Renal pelvis (tissue), 12 donors: Measurements from ENCODE around the gene KRTAP10-6. TPM values are rescaled to one million over a fixed set of nuclear protein-coding genes. Genes with fewer than 3 reads are reported as not detected.
"Not testable (repeated sequence)": the region's sequence is repeated elsewhere in the genome, so short reads cannot be mapped to it uniquely, and the experiment has no call there.

Experiments used
- DNase-seq: peaks from one replicate; pipeline ENCODE4 v3.0.0-alpha.2; 2013
- long read RNA-seq, 16 experiments: transcript quantifications; one replicate each; lab custom pipeline, GENCODE V29; 2026
- polyA plus RNA-seq, 3 donors: library from polyadenylated mRNA; unstranded; fragments of 120-200 nt; gene quantifications; one replicate each; pipeline ENCODE4 v1.2.1, GENCODE V29; 2013; ENCODE audit not compliant: insufficient read length in 3 of 3

KRTAP10-6 gene, protein sequence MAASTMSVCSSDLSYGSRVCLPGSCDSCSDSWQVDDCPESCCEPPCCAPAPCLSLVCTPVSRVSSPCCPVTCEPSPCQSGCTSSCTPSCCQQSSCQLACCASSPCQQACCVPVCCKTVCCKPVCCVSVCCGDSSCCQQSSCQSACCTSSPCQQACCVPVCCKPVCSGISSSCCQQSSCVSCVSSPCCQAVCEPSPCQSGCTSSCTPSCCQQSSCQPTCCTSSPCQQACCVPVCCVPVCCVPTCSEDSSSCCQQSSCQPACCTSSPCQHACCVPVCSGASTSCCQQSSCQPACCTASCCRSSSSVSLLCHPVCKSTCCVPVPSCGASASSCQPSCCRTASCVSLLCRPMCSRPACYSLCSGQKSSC
- not detected for polyA plus RNA-seq
- long read RNA-seq, donor 1, result 0 reads
- long read RNA-seq, donor 2, result 0 reads
- long read RNA-seq, donor 3, result 0 reads
- long read RNA-seq, donor 4, result 0 reads
- long read RNA-seq, donor 5, result 0 reads
- long read RNA-seq, donor 6, result 0 reads
- long read RNA-seq, donor 7, result 0 reads
- long read RNA-seq, donor 8, result 0 reads
- long read RNA-seq, donor 9, result 0 reads
- long read RNA-seq, donor 10, result 0 reads
- long read RNA-seq, donor 11, result 0 reads
- long read RNA-seq, donor 12, result 0 reads
- long read RNA-seq, donor 13, result 0 reads
- long read RNA-seq, donor 14, result 0 reads
- long read RNA-seq, donor 15, result 0 reads
- long read RNA-seq, donor 16, result 0 reads

DNA sequence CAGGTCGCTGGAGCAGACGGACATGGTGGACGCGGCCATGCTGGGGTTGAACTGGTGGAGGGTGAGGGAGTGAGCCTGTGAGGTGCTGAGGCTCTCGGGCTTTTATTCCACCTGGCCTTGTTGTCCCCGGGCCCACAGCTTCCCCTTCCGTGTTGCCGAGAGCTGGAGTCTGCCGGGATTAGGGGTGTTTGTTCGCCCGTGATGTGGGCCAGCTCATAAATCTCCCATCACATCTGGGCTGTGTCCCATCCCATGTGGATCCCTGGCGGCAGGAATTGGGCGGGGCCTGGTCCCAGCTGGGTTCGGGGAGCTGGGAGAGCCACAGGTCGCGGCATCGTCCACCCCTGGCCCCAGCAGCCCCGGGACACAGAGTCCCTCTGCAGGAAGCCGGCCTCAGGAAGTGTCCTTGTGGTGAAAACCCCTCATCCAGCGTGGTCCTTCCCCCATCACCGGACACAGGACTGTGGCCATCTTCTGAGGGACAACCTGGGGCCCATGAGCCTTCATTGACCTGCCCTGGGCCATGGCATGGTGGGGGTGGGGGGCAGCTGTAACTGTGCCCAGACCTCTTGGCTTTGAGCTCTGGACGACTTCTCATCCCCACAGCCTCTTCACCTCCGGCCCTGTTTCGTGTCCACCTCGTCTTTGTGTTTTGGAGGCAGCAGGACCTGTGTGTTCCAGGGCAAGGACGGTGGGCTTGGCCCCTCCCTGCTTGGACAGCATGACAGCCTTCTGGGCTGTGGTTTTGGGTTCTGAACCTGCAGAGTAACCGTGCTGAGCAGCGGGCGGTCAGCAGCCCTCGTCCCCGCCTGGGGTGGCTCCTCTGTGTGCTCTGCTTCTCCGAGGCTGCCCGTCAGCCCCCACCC, at the start of gene KRTAP10-6:
Gene KRTAP10-6, minus strand, starts transcription at position 60 of the 866 bp plus-strand sequence. Its CDS starts 21 bp downstream, at position 39.
- no peak for DNase-seq

DNA sequence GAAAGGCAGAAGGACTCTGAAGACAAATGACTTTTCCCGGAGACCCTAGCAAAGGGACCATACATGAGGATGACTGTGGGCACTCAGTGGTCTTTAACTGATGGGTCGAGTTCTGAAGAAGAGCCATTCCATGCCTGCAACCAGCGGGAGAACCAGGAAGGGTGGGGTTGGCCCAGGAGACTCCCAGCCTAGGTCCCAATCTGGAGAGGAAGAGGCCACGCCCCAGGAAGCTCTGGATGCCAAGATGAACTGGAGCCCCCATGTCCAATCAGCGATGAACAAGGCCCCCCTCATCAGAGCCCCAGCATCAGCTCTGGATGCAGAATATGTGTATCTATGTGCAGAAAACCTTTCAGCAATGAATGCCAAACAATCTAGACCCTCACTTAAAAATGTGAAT, 48.5 kb upstream of the KRTAP10-6 start:
- no peak for DNase-seq

DNA sequence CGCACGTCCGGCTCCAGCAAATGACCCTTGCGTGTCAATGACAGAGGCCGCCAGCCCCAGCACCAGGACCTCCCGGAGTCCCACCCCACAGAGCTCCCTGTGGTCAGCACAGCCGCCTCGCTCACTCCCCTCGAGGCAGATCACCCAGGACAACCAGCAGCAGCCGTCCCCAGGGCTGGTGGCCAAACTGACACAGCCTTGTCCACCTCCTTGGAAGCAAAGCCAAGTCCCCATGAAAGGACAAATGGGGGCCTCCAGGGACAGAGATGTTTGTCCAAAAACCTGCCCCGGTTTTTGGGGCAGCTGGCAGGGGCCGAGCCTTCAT, 47.0 kb upstream of the KRTAP10-6 start:
- no peak for DNase-seq

DNA sequence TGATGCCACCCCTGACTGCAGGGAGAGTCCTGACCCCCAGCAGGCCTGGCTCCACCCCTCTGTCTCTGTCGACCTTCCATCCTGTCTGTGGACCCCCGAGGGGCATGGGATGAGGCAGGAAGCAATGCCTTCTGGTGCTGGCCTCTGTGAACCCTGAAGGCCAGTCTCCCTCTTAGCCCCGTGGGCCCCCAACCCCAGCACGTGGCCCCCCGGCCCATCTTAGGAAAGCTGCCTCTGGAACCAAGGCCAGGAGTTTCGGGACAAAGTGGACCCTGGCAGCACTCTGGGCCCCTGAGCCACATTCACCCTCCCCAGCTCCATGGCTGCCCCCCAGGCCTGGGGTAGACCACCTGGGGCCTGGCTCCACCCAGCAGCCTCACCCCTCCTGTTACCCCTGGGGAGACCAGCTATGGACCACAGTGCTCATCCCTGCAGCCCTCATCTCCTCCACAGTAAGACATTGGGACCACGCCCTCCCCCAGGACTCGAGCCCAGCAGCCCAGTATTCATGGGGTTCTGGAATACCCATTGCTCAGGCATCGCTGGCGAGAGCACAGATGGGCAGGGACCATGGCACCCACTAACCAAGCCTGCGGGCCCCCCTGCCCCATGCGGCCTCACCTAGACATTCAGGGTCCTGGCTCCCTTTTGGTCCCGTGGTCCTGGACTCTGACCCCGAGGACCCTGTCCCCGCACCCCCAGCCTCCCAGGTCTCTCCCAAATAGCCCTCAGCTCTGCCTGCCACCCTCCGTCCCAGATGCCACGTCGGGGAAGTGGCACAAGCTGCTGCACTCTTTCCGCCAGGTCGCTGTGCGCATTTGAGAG, 46.4 kb upstream of the KRTAP10-6 start:
- not testable (repeated sequence) for DNase-seq

DNA sequence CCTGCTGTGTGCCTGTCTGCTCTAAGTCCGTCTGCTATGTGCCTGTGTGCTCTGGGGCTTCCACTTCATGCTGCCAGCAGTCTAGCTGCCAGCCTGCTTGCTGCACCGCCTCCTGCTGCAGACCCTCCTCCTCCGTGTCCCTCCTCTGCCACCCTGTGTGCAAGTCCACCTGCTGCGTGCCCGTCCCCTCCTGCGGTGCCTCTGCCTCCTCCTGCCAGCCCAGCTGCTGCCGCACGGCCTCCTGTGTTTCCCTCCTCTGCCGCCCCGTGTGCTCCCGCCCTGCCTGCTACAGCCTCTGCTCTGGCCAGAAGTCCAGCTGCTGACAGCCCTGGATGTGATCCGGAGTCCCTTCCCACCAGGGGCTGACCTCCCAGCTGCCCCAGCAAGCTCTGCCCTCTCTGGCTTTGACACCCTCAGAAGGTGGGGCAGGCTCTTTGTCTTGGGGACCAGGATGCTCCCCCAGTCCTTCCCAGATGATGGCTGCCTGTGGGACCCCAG, 45.6 kb upstream of the KRTAP10-6 start:
- DNase-seq, result not testable (repeated sequence)

DNA sequence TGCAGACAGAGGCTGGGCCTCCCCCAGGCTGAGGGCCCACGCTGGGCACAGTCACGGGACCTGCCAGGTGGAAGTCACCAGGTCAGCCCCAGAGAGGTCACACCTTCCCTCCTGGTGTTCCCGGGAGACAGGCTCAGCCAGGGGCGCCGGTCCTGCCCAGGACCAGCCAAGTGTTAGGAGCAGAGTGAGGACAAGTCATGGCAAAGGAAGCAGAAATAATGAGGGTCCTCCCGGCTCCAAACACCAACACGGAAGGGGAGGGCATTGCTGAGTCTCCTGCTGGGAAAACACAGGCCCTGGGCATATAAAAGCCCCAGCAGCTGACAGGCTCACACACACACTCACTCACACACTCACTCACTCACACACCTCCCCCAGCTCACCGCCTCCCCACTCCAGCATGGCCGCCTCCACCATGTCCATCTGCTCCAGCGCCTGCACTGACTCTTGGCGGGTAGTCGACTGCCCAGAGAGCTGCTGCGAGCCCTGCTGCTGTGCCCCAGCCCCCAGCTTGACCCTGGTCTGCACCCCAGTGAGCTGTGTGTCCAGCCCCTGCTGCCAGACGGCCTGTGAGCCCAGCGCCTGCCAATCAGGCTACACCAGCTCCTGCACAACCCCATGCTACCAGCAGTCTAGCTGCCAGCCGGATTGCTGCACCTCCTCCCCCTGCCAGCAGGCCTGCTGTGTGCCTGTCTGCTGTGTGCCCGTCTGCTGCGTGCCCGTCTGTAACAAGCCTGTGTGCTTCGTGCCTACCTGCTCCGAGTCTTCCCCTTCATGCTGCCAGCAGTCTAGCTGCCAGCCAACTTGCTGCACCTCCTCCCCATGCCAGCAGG, 44.9 kb upstream of the KRTAP10-6 start, which contains the start of gene KRTAP10-10:
Gene KRTAP10-10, plus strand, starts transcription at position 339 of the 833 bp plus-strand sequence. Its CDS starts 62 bp downstream, at position 401.
- DNase-seq, result no peak

DNA sequence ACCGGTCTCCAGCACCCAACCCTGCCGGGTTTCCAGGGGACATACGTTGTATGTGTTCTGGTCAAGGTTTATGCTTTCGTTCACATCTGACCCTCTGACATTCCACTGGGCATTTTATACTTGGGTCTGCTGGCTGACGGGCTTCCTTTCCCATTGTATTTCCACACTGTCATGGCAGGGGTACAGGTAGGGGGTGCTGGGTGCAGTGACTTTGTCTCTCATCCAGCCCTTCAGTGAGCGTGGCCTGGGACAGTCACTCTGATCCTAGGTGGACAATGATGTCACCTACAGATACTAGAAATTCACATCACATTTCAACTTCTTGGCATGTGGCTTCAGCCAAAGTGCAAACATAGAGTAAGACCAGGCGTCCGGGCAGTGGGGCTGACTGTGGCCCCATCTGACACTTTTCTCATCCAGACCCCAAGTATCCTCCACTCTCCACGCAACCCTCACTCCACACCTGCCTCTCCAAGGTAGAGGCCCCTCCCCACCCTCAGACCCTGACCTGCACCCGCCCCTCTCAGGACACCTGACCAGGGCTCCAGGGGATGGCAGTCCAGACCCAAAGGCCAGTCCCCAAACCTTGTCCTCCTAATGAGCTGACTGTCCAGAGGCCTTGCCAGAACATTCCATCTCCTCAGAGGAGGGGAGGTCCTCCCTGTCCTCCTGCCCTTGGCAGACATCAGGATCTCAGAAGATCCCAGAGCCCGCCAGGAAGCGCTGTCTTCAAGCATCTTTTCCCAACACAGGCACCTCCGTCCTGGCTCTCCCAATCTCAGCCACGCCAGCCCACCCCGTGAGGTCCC, 44.1 kb upstream of the KRTAP10-6 start:
- DNase-seq, result no peak

DNA sequence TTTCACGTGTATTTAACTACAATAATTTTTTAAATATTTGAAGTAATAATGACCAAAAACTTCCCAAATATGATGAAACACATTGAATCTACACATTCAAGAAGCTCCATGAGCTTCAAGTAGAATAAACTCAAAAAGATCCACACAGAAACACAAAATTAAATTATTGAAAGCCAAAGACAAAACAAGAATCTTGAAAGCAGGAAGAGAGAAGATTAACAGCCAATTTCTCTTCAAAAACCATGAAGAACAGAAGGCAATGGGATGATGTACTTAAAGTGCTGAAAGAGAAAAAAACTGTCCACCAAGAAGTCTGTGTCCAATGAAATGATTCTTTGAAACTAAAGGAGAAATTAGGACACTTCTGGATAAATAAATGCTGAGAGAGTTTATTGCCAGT, 39.8 kb upstream of the KRTAP10-6 start:
- no peak for DNase-seq

DNA sequence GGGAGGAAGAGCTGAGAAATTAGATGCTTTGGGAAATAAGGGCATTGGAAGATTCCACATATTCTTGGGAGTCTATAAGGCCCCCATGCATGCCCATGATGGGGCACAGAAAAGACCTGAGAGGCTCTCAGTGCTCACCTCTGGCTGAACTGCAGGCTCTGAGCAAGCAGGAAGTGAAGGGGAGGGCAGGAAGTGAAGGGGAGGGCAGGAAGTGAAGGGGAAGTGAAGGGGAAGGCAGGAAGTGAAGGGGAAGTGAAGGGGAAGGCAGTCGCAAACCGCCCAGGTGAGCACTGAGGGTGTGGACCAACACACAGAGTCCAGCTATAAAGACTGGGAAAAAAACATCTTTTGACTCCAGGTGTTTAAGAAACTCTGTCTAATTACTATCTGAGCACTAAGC, 38.1 kb upstream of the KRTAP10-6 start:
- DNase-seq, result no peak

DNA sequence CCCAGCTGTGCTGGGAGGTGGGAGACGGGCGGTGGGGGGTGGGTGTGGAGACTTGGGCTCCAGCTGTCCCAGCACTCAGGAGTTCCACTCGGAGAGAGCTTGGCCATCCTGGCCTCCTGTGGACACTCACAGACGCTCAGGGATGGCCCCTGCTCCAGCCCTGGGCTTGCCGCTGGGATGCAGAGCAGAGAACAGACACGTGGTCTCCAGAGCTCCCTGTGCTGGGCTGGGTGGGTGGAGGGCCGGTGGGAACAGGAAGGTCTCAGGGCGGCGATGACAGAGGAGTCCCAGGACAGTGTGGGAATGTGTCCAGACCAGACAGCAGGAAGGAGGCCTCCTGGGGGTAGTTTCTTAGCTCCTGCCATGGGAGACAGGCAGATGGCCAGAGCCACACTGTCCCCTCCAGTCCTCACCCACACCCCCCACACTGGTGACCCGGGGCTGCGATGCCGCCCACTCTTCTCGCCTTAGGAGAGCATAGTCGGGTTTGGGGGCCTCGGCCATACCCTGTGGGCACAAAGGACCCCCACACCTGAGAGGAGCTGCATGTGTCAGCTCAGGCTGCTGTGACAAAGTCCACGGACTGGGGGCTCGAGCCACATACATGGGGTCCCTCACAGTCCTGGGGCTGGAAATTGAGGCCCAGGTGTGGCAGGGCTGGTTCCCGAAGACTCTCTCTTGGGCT, 36.5 kb upstream of the KRTAP10-6 start:
- DNase-seq, result no peak

DNA sequence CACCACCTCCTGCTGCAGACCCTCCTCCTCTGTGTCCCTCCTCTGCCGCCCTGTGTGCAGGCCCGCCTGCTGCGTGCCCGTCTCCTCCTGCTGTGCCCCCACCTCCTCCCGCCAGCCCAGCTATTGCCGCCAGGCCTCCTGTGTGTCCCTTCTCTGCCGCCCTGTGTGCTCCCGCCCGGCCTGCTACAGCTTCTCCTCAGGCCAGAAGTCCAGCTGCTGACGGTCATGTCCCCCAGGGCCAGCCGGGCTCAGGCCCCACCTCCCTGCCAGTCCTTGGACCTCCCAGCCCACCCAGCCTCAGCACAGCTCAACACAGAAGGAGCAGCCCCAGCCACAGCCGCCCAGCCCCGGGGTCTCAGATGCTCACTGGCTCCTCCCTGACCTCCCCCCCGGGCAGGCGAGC, 35.5 kb upstream of the KRTAP10-6 start:
- DNase-seq, result not testable (repeated sequence)

DNA sequence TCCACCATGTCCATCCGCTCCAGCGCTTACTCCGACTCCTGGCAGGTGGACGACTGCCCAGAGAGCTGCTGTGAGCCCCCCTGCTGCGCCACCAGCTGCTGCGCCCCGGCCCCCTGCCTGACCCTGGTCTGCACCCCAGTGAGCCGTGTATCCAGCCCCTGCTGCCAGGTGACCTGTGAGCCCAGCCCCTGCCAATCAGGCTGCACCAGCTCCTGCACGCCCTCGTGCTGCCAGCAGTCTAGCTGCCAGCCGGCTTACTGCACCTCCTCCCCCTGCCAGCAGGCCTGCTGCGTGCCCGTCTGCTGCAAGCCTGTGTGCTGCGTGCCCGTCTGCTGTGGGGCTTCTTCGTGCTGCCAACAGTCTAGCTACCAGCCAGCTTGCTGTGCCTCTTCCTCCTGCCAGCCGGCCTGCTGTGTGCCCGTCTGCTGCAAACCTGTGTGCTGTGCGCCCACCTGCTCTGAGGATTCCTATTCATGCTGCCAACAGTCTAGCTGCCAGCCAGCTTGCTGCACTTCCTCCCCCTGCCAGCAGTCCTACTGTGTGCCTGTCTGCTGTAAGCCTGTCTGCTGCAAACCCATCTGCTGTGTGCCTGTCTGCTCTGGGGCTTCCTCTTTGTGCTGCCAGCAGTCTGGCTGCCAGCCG, 35.0 kb upstream of the KRTAP10-6 start:
- not testable (repeated sequence) for DNase-seq

DNA sequence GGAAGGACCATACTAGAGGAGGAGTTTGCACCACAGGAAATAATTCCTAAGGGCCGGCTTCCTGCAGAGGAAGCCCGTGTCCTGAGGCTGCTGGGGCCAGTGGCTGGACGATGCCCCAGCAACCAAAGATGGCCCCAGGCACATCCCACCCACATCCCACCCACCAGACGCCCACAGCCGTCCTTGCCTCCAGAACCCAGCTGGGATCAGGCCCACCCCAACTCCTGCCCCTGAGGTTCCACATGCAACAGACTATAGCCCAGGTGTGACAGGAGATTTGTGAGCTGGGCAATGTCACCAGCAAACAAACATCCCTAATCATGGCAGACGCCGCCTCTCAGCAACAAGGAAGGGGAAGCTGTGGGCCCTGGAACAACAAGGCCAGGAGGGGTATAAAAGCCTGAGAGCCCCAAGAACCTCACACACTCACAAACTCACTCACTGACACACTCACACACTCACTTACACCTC, 34.4 kb upstream of the KRTAP10-6 start, which contains the start of gene KRTAP10-9:
Gene KRTAP10-9, plus strand, starts transcription at position 421 of the 471 bp plus-strand sequence. CDS start 79 bp downstream, outside the sequence.
- no peak for DNase-seq

DNA sequence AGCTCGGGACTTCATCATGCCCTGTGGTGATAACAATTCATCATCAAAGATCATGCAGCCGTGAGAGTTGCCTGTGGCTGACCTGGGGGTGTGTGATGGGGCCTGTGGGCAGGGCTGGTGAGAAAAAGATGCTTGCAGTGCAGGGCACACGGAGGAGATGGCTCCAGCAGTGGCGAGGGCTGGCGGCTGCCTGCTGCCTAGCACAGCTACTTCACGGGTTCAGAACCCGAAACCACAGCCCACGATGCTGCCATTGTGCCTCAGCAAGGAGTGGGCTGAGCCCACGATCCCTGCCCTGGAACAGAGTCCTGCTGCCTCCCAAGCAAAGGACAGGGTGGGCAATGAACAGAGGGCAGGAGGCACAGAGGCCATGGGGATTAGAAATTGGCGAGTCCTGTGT, 34.0 kb upstream of the KRTAP10-6 start:
- no peak for DNase-seq

DNA sequence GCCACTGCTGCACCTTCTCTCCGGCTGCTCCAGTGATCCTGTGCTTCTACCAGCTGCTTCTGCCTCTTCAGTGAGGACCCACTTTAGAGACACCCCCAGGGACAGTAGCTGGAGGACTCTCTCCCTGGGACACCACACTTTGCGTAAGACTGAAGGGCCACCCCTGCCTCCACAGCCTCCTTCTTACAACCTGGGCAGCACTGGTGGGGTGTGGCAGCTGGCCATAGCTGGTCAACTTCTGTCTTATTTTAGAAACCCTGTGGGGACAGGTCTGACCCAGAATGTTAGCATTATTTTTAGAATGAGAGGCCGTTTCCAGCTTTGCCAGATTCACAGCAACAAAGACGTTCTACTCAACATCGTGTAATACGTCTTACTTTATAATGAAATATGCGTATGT, 33.5 kb upstream of the KRTAP10-6 start:
- no peak for DNase-seq

DNA sequence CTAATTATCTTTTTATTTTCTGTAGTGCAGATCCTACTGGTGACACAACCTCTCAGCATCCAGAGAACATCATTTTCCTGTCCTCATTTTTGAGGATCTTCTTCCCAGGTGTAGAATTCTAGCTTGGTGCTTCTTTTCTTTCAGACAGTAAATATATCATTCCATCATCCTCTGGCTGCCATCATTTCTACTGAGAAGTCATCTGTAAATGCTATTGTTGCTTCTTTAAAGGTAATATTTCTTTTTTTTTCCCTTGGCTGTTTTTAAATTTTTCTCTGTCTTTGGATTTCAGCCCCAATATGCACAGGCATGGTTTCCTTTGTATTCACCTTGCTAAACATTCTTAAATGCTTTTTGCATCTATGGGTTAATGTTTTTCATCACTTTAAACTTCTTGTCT, 31.3 kb upstream of the KRTAP10-6 start:
- no peak for DNase-seq

DNA sequence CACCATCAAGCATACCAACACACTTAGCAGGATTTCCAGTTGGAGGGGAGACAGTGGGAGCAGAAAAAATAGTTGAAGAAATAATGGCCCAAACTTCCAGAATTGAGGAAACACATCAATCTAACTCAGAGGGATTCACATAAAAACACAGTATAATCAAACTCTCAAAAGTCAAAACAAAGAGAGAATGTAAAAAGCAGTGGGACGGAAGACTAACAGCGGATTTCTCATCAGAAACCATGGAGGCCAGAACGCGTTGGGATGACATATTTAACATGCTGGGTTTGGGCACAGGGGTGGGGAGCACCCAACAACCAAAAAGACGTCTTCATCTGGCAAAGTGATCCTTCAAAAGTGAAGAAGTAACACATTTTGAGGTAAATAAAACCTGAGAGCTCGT, 27.6 kb upstream of the KRTAP10-6 start:
- DNase-seq, result no peak

DNA sequence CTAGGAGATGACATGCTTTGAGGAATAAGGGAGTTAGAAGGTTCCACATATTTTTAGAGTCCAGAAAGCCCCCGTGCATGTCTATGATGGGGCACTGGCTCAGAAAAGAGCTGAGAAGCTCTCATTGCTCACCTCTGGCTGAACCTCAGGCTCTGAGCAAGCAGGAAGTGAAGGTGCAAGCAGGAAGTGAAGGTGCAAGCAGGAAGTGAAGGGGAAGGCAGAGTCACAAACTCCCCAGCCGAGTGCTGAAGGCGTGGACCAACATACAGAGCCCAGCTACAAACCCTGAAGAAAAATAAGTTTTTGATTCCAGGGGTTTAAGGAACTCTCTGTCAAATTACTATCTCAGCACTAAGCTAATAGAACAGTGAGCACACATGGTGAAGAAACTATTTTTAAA, 26.6 kb upstream of the KRTAP10-6 start:
- DNase-seq, result no peak
